HFF-Myc (cell line): ENCODE data around the gene U2AF2.

Experiments
- DNase-seq: peaks from one replicate; pipeline ENCODE4 v3.0.0-alpha.2; 2011; ENCODE audit warnings: low read depth; ENCODE audit errors: extremely low read depth
- H3K4me3 ChIP-seq: replicated peaks from 2 replicates; pipeline ENCODE4 v1.5.1; 2011; ENCODE audit warnings: low read depth, mild to moderate bottlenecking, control low read depth, low read length
- CTCF ChIP-seq: IDR thresholded peaks from 2 replicates; pipeline ENCODE4 v1.5.1; 2012; ENCODE audit warnings: mild to moderate bottlenecking, low read depth, low read length, control low read depth; ENCODE audit errors: missing control alignments

Gene U2AF2

GRCh38 chr19:55637534-55637933 lies 17.3 kb upstream of the U2AF2 start:
- H3K4me3 ChIP-seq: no peak overlapping the region
- no peak for DNase-seq
- TF ChIP-seq CTCF: no peak

GRCh38 chr19:55638864-55639359 lies 15.9 kb upstream of the U2AF2 start:
- no peak for DNase-seq
- no peak overlapping the region for H3K4me3 ChIP-seq
- TF ChIP-seq CTCF: peak; percentile 67

DNA sequence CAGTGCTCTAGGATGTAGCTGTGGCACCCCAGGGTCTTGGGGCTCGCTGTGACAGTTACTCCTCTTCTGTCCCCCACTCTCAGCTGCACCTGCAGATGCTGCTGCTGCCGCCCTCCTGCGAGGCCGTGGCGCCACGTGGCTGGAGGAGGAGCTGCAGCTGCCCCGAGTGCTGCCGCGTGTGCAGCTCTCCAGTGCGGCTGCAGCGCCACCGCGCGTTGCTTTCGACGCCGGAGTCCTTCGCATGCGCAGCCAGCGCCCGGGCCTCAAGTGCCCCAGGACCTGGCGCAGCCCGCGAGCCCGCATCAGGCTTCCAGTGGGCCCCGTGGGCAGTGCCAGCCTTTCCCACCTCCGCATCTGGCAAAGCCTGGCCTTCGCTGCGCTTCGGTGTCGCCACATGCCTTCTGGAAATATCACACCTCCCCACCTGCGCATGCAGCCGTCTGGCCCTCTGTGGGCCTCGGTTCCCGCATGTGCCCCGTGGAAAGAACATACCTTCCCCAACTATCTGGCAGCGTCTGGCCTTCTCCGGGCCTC lies 14.7 kb upstream of the U2AF2 start:
- TF ChIP-seq CTCF: peak; percentile 53
- H3K4me3 ChIP-seq: peak overlapping the region; percentile 87
- no peak for DNase-seq

DNA sequence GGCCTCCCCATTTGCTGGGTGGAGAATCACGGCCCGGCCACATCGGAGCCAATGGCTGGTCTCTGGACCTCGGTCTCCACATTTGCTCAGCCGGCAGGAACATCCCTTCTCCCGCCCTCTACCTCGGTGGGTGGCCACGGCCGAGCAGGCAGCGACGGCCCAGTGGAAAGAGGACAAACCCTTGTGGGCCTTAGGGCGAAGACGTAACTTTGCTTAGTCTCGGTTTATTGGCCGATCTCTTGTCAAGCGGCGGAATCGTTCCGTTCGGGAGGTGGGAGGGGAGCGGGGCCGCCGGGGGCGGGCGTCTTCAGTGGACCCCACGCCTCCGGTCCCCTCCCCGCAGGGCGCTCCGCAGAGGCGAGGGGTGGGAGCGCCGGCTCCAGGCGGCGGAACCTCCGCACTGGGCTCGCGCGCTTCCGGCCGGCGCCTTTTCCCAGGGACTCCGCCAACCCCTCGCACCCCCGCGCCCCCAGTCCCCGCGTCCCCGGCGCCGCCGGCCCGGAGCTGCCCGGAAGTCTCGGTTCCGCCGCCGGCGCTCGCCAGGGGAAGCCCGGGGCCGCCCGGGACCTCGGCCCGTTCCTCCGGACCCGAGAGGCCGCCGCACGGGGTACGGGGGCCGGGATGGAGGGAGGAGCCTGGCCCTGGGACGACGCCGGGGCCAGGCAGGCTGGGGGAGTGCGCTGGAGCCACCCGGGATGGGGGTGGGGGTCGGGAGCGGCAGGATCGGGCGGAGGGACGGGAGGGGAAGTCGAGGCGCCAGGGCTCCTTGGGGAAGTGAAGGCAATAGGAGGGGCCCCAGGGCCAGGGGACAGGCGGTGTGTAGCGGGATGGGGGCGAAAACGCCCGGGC lies 14.0 kb upstream of the U2AF2 start, which contains the start of gene ZNF580:
Gene ZNF580, plus strand, starts transcription at position 426 of the 849 bp plus-strand sequence. CDS start 1,507 bp downstream, outside the sequence.
- TF ChIP-seq CTCF: no peak
- DNase-seq: no peak
- peak within 1 kb of the TSS; percentile 87 for H3K4me3 ChIP-seq

DNA sequence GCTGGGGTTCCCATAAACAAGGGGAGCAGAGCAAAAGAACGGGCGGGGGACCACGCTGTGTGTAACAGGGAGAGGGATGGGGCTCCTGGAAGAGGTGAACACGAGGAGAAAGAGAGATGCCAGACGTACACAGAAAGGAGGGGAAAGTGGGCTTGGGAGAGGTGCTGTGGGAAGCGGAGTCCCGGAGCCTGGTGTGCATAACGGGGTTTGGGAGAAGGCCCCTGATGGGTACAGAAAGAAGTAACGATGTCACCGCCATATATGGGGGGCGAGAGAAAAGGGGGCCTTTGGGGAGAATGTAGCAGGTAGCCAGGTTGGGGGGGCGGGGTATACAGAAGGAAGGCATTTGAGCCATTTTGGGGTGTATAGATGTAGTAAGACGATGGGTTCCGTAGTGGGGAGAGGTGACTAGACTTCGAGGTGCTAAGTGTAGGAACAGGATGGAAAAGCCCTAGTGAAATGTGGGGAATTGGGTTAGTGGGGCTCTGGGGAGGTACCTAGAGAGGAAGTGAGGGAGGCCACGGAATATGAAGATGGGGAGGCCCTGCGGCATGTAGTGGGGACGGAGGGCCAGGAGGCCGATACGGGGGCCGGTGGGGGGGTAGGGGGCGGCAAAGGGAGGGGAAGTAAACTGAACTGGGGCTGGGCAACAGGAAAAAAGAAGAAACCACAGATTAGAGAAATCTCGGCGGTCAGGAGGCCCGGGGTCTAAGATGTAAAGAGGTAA lies 13.2 kb upstream of the U2AF2 start:
- TF ChIP-seq CTCF: no peak
- DNase-seq: no peak
- peak overlapping the region; percentile 87 for H3K4me3 ChIP-seq

DNA sequence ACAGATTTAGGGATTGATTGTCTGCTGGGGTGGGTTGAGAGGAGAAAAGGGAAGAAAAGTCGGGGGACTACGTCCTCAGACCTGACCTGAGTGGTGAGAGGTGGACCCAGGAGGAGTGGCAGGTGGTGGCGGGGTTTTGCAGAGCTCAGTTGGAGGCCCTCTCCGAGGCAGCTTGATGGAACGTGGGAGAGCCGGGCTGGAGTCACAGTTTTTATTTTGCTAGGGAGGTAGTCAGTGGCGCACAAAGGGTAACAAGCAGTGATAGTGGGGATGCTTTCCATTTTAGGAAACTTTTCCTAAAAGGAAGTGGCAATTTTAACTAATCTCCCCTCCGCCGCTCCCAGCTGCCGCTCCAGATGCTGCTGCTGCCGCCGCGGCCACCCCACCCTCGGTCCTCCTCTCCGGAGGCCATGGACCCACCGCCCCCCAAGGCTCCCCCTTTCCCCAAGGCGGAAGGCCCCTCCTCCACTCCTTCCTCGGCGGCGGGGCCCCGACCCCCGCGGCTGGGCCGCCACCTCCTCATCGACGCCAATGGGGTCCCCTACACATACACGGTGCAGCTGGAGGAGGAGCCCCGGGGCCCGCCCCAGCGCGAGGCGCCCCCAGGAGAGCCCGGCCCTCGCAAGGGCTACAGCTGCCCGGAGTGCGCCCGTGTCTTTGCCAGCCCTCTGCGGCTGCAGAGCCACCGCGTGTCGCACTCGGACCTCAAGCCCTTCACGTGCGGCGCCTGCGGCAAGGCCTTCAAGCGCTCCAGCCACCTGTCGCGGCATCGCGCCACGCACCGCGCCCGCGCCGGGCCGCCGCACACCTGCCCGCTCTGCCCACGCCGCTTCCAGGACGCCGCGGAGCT lies 12.5 kb upstream of the U2AF2 start:
- DNase-seq: no peak
- no peak for TF ChIP-seq CTCF
- peak overlapping the region; percentile 87 for H3K4me3 ChIP-seq
